NCI-H2107 treated with DMSO at 0.1 percent for 48 hours (cell line): Measurements from ENCODE around the gene TMEM245.
"Not testable (repeated sequence)": the region's sequence is repeated elsewhere in the genome, so short reads cannot be mapped to it uniquely, and the experiment has no call there.

Experiments
- DNase-seq: peaks from one replicate; lab custom pipeline; 2025; ENCODE audit not compliant: unreplicated experiment; lab: John Stamatoyannopoulos, UW

The TMEM245 gene

DNA sequence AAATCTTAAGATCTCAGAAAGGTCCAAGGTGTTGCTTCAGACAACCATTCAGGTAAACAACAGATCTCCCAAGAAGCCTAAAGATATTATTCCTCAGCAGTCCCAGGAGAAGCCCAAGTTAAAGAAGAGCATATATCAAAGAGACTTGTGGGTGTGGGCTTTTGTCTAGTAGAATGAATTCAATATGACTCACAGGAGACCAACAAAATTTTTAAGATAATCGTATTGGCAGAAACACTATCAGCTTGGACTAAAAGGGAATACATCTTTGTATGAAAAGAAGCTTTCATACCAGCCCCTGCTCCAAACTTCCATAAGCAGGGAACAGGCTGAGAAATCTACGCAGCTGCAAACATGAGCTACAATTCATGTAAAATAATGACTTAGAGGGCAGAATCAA is 116.6 kb downstream of the TMEM245 start:
- DNase-seq: no peak

DNA sequence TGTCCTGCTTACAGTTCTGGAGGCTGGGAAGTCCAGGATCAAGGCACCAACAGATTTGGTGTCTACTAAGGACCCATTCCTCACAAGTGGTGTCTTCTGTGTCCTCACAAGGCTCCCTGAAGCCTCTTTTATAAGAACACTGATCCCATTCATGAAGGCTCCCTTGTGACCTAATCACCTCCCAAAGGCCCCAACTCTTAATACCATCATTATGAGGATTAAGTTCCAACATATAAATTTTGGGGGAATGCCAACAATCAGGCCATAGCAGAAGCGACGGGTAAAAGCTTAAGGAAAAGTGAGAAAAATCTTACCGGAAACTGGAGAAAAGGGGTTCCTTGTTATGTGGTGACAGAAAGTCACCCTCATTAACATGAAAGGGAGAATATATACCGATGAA is 117.6 kb downstream of the TMEM245 start:
- DNase-seq: no peak

DNA sequence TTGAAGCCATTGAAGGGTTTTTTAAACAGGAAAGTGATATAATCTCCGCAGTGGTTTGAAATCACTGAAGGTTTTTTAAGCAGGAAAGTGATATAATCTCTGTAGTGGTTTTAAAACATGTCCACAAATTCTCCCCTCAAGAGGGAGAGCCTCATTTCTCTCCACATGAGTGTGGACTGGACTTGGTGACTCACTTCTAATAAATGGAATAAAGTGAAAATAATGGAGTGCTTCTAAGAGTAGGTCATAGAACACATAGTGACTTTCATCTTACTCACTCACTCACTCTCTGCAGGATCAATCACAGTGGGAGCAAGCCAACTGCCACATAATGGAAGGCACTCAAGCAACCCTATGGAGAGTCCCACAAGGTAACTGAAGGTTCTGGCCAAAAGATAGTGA is 118.5 kb downstream of the TMEM245 start:
- DNase-seq: no peak

DNA sequence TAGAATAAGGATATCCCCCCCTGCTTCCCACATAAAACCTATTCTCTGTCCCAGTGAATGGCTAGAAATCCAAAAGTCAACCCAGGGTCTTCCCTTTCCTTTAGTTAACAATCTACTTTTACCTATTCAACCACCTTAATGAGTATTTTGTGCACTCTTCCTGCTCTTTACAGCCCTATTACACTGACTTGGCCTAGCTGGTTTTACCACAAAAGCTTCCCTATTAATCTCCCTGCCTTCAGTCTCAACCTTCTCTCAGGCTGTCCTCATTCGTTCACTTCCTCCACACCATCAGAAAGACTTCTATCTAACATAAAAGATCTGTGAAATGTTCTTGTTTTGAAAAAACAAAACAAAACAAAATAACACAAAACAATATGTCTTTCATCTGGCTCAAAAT is 122.6 kb downstream of the TMEM245 start:
- no peak for DNase-seq

DNA sequence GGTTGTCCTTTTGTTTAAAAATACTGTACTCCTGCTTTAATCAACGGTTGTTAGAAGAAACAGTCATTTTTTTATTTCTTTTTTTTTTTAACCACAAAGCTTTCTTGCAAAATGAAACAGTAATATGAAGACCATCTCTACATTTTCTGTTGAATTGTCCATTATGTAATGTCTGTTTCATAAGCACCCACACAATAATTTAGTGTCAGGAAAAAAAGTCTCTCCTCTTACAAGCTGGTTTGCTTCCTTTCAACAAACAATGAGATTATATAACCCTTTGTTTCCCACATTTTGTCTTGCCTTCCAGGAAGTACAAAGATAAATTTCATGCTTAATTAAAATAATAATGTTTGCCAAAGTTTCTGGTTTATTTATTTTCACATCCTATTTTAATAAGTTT is 123.1 kb downstream of the TMEM245 start:
- DNase-seq: peak; percentile 85

DNA sequence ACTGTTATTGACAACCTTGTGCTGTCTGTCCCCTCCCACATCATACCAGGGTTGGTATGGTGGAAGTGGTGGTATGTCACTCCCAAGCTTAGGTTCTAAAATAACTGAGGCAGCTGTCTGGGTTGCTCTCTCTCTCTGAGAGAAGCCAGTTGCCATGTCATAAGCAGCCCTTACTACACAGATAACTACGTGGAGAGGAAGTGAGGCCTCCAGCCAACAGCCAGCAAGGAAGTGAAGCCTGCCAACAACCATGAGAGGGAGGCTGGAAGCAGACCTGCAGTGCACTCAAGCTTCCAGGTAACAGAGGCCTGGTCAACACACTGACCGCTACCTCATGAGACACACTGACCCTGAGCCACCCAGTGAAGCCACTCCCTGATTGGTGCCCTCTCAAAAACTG is 125.1 kb downstream of the TMEM245 start:
- DNase-seq: no peak

DNA sequence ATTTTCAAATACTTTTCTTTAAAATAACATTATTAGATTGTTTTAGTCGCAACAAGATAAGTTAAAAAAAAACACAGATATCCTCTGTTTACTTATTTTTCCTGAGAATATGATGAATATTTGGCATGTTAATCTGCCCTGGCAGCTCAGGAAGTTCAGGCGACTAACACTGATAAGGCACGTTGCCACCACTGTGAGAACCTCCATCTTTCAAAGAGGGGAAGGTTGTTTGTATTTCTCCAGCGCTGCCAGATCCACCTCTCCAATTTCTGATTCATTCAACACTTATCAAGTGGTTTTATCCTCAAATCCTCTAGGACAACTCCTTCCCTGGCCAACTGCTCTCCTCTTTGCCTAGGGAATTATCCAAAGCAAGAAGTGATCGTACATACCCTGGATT is 128.3 kb downstream of the TMEM245 start:
- DNase-seq: no peak

DNA sequence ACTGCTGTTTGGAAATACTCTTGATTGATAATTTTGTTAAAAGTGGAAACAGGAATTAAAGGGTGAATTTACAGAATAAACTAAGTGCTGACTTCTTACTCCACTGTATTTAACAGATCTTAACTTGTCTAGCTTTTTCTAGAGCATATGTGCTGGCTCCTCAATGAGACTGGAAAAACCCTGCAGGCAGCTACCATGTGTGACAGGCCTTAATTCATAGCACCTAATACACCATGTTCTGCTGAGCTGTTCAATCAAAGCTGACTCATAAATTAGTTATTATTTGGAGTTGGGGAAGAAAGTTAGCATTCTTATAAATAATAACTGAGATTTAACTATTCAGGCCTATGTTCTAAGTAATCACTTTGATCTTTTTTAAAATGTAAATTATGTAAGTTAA is 135.9 kb downstream of the TMEM245 start:
- DNase-seq: no peak

DNA sequence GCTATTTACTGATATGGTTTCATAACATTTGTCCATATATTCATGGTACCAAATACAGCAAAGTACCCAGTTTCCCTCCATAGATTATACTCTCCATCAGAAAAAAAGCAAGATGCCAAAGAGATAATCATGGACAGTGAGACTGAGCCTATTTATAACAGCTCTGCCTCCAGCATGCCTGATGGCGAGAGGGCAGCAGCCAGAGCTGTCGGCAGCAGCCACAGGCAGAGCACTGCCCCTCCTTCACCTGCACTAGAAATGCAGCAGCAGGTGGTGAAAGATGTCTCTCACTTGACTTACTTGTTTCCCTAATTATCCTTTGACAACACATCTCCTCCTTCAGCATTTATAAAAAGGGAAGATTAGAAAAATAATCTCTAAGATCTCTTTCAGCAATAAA is 138.9 kb downstream of the TMEM245 start:
- no peak for DNase-seq

DNA sequence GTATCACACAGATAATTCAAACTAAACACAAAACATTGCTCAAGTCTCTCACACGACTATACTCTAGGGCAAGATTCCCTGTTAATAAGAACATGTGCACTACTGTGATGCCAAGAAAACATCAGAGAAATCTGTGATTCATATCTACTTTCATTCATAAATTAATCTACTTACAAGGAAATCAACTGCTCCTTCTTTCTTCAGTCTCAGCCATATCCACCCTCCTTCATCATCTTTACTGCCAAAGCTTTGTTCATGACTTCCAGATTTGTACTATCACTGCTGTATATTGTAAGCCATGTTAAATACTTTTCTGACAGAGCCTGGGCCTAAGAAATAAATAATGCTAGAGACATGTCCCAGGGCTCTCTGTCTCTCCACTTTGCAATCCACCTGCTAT is 141.5 kb downstream of the TMEM245 start:
- no peak for DNase-seq

DNA sequence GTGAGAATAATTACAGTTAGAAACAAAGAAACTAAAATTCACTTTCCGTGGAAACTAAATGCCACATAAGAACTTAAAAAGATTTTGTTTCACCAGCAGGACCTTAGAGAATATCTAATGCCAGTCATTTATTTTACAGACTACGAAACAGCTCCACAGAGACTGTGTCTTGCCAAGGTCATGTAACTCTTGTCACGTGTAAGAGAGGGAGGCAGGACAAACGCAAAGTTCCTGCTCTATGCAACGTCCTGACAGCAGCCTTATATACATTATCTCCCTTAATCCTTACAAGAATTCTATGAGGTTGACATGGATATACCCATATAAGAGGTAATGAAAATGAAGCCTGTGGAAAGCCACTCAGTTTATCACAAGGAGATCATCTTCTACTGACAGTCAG is 145.9 kb downstream of the TMEM245 start:
- DNase-seq: no peak

DNA sequence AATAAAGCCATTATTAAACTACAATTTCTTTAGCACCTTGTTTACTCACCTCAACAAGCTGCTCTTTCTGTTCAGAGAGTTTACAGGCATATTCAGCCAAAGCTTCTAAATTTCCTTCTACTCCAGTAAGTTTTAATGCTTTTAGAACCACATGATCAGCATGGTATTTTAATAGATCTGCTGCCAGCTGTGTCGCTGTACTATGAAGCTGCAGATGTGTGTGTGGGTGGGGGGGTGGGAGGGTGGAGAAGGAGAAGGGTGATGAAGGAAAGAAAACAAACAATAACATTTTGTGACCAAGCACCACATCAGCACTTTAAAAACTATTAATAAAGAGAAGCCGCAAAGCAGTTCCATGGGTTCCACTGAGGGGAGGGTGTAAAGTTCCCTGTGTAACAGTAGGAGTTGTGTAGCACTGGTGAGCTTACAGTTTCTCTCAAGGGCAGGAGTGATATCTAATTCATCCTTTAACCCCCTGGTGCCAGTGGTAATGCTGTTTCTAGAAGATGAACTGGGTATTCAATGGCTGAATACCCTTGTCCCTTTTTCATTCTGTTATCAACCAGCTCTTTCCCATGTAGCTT is 147.0 kb downstream of the TMEM245 start:
- no peak for DNase-seq

DNA sequence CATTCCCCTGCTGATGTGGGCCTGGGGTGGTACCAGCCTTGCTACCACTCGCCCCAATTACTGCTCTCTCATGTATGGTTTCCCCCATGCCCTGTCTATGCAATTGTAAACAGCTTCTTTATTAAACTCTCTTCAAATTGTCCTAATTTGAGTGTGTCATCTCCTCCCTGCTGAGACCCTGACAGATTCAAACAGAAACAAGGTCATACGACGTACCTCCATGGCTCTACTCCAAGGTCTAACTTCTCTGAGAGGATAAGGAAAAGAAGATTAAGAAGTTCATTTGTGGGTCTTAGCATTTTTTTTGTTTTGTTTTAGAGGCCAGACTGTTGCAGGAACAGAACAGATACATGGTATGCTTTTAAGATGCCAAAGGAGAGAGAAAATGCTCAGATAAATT is 147.6 kb downstream of the TMEM245 start:
- no peak for DNase-seq

DNA sequence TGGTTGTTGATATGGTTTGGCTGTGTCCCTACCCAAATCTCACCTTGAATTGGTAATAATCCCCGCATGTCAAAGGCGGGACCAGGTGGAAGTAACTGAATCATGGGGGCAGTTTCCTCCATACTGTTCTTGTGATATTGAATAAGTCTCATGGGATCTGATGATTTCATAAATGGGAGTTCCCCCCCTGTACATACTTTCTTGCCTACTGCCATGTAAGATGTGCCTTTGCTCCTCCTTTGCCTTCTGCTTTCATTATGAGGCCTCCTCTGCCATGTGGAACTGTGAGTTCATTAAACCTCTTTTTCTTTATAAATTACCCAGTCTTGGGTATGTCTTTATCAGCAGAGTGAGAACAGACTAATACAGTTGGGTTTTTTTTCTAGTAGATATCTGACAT is 148.4 kb downstream of the TMEM245 start:
- DNase-seq: not testable (repeated sequence)

DNA sequence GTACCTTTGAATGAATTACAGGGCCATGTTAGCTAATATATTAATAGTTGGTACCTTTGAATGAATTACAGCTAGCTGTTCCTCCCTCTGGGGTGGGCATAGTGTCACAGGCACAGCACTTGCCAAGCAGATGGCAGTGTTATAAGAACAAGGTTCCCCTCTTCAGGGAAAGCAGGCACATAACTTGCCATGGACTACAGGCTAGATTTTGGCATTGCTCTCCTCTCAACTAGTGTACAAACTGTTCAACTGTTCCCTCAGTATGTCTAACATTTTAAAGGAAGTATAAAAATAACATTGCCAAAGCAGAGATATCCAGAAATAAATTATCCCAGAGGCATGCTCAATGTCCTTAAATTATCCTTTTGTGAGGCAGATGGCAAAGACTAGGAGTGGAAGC is 151.8 kb downstream of the TMEM245 start:
- DNase-seq: no peak
